GM12872 (cell line): Measurements from ENCODE around the gene SRCAP.

Source experiments
- TF ChIP-seq, protein P1 (sequence below): IDR thresholded peaks from 3 replicates; pipeline ENCODE4 v1.5.1; 2011; ENCODE audit warnings: low read depth, mild to moderate bottlenecking, low read length, moderate library complexity; ENCODE audit not compliant: insufficient read depth

Gene SRCAP

DNA sequence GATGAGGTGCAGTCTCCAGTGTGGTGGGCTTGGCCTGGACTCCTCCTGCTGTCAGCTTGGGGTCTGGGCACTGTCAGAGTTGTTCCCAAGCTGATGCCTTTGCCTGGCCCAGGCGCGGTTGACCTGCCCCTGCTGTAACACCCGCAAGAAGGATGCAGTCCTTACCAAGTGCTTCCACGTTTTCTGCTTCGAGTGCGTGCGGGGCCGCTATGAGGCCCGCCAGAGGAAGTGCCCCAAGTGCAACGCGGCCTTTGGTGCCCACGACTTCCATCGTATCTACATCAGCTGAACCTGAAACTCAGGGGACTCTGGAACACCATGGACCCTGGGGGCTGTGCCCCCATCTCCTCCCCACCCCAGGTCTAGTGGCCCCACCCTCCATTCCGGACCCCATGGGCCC is 74.9 kb downstream of the SRCAP start:
- TF ChIP-seq, protein P1, sequence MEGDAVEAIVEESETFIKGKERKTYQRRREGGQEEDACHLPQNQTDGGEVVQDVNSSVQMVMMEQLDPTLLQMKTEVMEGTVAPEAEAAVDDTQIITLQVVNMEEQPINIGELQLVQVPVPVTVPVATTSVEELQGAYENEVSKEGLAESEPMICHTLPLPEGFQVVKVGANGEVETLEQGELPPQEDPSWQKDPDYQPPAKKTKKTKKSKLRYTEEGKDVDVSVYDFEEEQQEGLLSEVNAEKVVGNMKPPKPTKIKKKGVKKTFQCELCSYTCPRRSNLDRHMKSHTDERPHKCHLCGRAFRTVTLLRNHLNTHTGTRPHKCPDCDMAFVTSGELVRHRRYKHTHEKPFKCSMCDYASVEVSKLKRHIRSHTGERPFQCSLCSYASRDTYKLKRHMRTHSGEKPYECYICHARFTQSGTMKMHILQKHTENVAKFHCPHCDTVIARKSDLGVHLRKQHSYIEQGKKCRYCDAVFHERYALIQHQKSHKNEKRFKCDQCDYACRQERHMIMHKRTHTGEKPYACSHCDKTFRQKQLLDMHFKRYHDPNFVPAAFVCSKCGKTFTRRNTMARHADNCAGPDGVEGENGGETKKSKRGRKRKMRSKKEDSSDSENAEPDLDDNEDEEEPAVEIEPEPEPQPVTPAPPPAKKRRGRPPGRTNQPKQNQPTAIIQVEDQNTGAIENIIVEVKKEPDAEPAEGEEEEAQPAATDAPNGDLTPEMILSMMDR, result no peak

DNA sequence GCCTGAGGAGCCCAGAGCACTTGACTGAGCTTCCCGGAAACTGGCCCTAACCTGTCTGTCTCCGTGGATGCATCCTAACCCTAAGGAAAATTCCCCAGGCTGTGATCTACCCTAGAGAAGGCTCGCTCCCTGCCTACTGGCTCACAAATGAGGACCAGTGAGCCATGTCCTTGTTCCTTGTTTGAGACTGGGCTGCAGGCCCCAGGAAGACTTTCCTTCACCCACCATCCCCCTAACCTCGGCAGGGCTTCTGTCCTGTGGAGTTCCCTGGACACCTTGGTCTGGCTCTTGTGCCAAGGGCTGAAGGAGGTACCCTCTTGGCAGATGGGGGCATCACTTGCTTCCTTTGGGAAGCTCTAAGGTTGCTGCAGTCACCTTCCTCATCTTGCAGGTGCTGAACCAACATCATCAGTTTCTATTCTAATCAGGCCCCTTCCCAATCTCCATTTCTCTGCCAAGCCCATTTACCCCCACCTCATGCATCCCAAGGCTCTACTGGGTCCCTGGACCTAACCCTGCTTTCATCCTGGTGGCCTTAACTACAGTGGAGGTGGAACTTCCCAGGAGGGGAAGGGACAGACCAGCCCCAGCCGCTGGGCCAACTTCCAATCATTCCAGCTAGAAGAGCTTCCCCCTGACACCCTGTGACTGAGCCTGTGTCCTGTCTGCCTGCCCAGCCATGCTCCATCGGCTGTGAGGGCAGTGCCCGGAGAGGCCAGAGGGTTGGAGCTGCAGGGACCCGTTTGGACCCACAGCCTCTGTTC is 75.6 kb downstream of the SRCAP start:
- TF ChIP-seq, protein P1, result no peak

DNA sequence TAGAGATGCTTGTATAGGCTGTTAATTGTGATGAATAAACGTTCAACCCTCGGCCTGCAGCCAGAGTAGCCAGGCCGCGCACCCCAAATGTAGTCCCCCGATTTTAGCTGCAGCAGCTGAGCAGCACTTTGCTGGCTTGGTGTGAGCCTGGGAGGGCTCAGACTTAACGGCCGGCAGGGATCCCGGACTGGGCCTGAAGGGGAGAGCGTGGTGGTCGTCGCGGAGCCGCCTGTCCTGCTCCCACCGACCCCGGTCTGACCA is 76.1 kb downstream of the SRCAP start:
- TF ChIP-seq, protein P1, result no peak

DNA sequence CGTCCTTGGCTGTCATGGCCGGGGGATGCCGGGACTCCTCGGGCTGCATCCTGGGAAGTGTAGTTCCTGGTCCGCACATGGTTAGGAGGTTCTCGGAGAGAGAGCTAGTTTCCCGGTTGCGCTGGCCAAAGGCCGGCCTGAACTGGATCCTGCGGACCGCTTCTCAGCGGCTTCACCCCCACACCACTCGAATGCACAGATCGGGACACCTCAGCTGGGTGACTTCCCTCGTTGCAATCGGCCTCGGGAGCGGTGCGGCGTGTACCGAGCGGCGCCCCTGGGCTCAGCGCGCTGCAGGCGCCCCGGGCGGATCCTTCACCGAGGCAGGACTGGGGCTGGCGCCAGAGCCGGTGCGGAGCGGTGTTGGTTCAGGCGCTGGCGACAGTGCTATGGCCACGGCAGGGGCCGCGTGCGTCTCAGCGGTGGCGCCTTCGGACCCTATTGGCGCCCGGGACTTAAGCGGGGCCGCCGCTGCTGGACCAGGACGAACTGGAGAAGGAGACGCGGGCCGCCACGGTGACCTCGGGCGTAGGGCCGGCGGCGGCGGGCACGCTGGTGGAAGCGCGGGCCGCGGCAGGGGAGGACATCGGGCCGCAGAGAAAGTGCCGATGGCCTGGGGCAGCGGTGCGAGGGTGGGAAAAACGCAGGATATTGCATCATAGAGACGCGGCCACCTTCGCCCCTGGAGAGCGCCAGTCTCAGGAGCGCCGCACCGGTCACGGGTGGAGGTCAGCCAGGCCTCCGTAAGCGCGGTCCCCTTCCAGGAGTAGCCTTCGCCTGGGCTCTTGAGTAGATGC is 76.6 kb downstream of the SRCAP start:
- TF ChIP-seq, protein P1, result no peak

DNA sequence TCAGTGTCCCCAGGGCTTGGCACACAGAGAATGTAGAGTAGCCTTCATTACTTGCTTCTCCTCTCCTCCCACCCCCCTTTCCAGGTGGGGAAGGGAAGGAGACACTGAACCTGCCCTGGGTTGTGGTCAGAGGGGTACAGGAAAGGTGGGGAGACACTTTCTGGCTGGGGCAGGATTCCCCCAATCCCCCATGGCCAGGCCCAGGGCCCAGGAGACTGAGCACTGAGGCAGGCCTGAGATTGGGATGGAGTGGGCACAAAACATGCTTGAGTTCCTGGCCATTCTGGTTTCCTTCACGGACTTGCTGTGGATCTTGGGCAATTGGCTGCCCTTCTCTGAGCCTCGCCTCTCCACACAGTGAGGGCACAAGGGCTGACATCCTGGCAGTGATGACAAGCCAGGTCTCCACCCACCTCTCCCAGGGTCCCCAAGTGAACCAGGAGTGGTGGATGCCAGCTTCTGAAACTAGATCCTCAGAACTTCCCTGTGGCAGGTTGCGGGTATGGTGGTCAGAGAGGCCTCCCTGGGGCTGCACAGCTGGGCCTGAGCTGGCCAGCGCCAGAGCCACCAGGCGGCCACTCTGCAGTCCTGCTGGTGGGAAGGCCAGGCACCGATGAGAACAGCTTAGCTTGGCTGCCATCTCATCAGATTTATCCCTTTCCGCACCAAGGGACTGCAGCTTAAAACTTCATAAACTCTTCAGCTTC is 78.8 kb downstream of the SRCAP start:
- TF ChIP-seq, protein P1, result no peak

DNA sequence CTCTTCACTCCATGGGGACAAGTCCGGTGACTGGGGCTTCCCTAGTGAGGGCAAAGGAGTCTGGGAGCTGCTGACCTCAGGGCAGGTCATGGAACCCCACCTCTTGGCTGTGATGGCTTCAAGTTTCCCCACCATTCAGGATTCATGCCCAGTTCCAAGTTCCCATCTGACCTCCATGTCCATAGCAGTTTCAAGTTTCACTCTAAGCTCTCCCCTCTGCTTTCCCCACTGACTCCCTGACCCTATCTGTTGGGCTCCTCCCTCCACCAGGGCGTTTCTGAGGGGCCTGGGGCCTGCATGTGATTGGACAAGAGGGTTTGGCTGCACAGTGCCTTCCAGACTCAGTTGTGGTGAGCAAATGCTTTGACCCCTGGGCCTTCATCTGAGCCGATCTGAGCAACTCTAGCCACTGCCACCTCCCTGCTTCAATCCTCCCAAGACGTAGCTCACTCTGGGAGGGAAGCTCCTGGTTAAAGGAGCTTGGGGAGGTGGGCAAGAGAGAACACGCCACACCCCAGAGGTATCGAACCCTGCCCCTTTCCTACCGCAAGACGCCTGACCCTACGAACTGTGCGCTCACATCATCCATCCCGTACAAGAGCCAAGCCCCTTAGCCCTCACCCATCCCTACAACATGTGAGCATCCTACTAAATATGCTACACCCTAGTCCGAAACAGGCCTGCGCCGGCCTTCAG is 79.7 kb downstream of the SRCAP start:
- TF ChIP-seq, protein P1, result no peak

DNA sequence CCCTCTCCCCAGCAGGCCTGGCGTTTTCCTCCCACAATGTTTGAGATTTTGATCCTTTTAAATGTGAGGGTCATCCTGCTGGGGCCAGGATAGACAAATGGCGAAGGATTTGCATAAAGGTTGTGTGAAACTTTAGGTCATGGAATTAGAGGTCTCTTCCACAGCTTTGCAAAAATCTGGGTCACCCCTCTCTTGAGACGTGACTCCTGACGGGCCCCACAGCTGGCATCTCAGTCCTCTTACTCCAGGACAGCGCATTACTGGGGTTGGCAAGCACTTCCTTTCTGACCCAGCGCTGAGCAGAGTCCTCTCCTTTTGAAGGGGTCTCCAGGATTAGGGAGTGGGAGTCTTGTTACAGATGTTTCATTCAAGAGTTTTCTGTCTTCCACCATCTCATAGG is 80.6 kb downstream of the SRCAP start:
- TF ChIP-seq, protein P1, result no peak
